Stomach smooth muscle (tissue), 2 donors: ENCODE results near the gene AMBRA1.

Source experiments
- H3K27ac ChIP-seq: one replicate; pipeline ENCODE4 v1.7.0; 2013; ENCODE audit warnings: mild to moderate bottlenecking, low read length, inconsistent platforms
- H3K27me3 ChIP-seq, 2 donors: one replicate each; pipeline ENCODE4 v1.7.0; 2013; ENCODE audit warnings: low read length in 2 of 2; ENCODE audit not compliant: insufficient read depth in 2 of 2, control insufficient read depth in 1 of 2
- H3K36me3 ChIP-seq, 2 donors: one replicate each; pipeline ENCODE4 v1.7.0; 2013; ENCODE audit warnings: low read length in 2 of 2; ENCODE audit not compliant: control insufficient read depth in 2 of 2, insufficient read depth in 2 of 2
- H3K4me1 ChIP-seq: one replicate; pipeline ENCODE4 v1.7.0; 2013; ENCODE audit warnings: low read length; ENCODE audit not compliant: control insufficient read depth, insufficient read depth
- H3K4me3 ChIP-seq, 2 donors: one replicate each; pipeline ENCODE4 v1.7.0; 2013; ENCODE audit warnings: low read length in 2 of 2
- H3K9ac ChIP-seq, 2 donors: one replicate each; pipeline ENCODE4 v1.7.0; 2013; ENCODE audit warnings: low read length in 2 of 2, mild to moderate bottlenecking in 1 of 2
- H3K9me3 ChIP-seq, 2 donors: one replicate each; pipeline ENCODE4 v1.7.0; 2013; ENCODE audit warnings: low read length in 2 of 2; ENCODE audit not compliant: control insufficient read depth in 2 of 2
- donor health status: healthy.
- donor health status: Pancreatic carcinoma.

Gene AMBRA1

GRCh38 chr11:46452918-46453517 lies 140.8 kb downstream of the AMBRA1 start:
- Histone ChIP-seq H3K36me3 (no peaks in the 10 kb centered on the region), H3K27ac (no peak overlapping the region), H3K27me3 (no peaks in the 10 kb centered on the region)

GRCh38 chr11:46451759-46452158 lies 142.1 kb downstream of the AMBRA1 start:
- Histone ChIP-seq H3K4me3 (no peak overlapping the region), H3K9ac (no peak overlapping the region), H3K27me3 (no peaks in the 10 kb centered on the region), H3K36me3 (no peaks in the 10 kb centered on the region), H3K4me1 (peaks cover 1% of the 10 kb centered on the region), H3K27ac (no peak overlapping the region), H3K9me3 (no peaks in the 10 kb centered on the region)

More at GRCh38 chr11:46452918-46453517, 140.8 kb downstream of the AMBRA1 start:
- H3K4me1 ChIP-seq, result no peaks in the 10 kb centered on the region
- no peak overlapping the region for H3K9ac ChIP-seq
- H3K4me3 ChIP-seq, result no peak overlapping the region
- no peaks in the 10 kb centered on the region for H3K9me3 ChIP-seq

- H3K36me3 ChIP-seq, result no peaks in the 10 kb centered on the region
- H3K27ac ChIP-seq, result no peak overlapping the region
- no peak overlapping the region for H3K4me3 ChIP-seq
- H3K9ac ChIP-seq, result no peak overlapping the region
- H3K9me3 ChIP-seq, result no peaks in the 10 kb centered on the region
- H3K27me3 ChIP-seq, result no peaks in the 10 kb centered on the region
- peaks cover 9% of the 10 kb centered on the region for H3K4me1 ChIP-seq
Observed at GRCh38 chr11:46450846-46451477, 142.9 kb downstream of the AMBRA1 start.

GRCh38 chr11:46447544-46447943 lies 146.3 kb downstream of the AMBRA1 start:
- Histone ChIP-seq H3K9ac (no peak overlapping the region), H3K27me3 (no peaks in the 10 kb centered on the region), H3K27ac (no peak overlapping the region), H3K4me1 (peaks cover 14% of the 10 kb centered on the region), H3K4me3 (no peak overlapping the region), H3K9me3 (no peaks in the 10 kb centered on the region), H3K36me3 (peaks cover under 1 to 3% of the 10 kb centered on the region in 2 donors)

- Histone ChIP-seq H3K27me3 (no peaks in the 10 kb centered on the region), H3K9ac (no peak overlapping the region), H3K36me3 (peaks cover 3 to 7% of the 10 kb centered on the region in 2 donors), H3K4me1 (peaks cover 14% of the 10 kb centered on the region), H3K4me3 (peak overlapping the region in 1 of 2 donors; percentile 17), H3K27ac (peak overlapping the region; percentile 3), H3K9me3 (no peaks in the 10 kb centered on the region)
Observed at GRCh38 chr11:46445920-46446771, 147.7 kb downstream of the AMBRA1 start.

DNA sequence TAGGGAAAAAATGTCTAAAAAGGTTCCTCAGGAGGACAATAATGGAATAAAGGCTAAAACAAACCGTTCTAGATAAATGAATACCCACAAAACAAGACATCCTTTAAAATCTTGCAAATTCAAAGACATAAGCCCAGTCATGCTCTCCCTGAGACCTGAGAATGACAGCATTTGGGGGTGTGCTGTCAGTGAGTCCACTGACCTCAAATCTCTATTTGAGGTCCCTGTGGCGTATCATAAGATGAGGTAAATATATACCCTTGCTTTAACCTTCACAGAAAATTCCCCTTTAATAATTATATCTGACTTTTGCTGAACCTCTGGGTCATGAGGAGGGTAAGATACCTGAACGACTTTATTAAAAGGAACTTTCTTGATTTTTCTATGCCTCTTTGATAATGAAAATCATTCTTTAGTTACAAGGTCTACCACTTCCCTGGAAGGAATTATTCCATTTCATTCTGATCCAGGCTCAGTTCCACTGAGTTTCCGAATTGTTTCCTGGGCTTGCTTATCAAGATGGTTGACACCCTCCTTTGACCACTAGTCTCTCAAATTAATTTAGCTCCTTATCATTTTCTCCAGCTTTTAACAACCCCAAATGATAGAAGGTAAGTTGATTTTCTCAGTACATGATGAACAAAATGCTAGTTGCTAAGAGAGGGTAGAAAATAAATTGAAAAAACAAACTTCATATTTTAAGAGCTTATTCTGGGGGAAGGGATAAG lies 148.5 kb downstream of the AMBRA1 start:
- Histone ChIP-seq H3K4me3 (no peak overlapping the region), H3K9me3 (no peaks in the 10 kb centered on the region), H3K9ac (no peak overlapping the region), H3K4me1 (peaks cover 14% of the 10 kb centered on the region), H3K27me3 (no peaks in the 10 kb centered on the region), H3K36me3 (peaks cover 3 to 7% of the 10 kb centered on the region in 2 donors), H3K27ac (peak overlapping the region; percentile 3)

DNA sequence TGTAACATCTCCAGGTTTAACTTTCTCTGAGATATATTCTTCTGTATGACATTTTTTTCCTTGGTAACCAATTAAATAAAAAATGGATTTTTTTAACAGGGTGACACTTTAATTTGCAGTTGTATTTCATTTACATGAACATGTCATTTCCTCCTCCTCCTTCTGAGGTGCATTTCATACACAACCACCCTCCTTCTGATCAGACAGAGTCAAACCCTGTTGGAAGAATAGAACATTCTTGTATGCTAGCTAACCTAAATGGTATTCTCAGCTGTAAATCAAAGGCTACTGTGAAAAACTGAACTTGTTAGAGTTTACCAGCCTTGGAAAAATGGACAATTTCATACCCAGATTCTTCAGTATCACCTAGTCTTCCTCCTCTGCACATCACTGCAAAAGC lies 149.5 kb downstream of the AMBRA1 start:
- Histone ChIP-seq H3K4me3 (no peak overlapping the region), H3K9ac (no peak overlapping the region), H3K27ac (no peak overlapping the region), H3K27me3 (no peaks in the 10 kb centered on the region), H3K4me1 (peaks cover 14% of the 10 kb centered on the region), H3K36me3 (peaks cover 3 to 7% of the 10 kb centered on the region in 2 donors), H3K9me3 (no peaks in the 10 kb centered on the region)

DNA sequence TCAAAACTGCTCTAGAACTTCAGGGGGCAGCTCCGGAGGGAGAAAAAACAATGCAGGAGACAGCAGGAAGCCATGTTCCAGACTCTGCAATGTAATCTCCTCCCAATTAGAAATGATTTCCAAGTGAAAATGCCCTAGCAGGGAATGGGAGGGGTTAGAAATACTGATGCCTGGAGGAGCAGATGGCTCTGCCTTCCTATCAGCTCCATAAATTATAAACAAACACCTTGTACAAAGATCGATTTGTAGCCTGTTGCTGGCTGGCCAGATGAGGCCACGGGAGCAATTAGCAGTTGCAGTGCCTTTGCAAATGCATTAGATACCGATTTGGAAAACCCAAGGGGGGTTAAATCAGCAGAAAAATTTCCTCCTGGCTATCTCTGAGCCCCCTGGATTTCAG lies 155.6 kb downstream of the AMBRA1 start:
- H3K4me1 ChIP-seq, result no peaks in the 10 kb centered on the region
- peaks cover 8 to 17% of the 10 kb centered on the region in 2 donors for H3K36me3 ChIP-seq

GRCh38 chr11:46437122-46437689 lies 156.6 kb downstream of the AMBRA1 start:
- Histone ChIP-seq H3K4me1 (no peaks in the 10 kb centered on the region), H3K4me3 (no peak overlapping the region), H3K36me3 (peaks cover 5 to 16% of the 10 kb centered on the region in 2 donors), H3K27ac (no peak overlapping the region), H3K9ac (no peak overlapping the region), H3K9me3 (no peaks in the 10 kb centered on the region), H3K27me3 (no peaks in the 10 kb centered on the region)

More for the DNA sequence above, 155.6 kb downstream of the AMBRA1 start:
- H3K9me3 ChIP-seq, result no peaks in the 10 kb centered on the region
- H3K9ac ChIP-seq, result no peak overlapping the region
- no peak overlapping the region for H3K27ac ChIP-seq
- no peak overlapping the region for H3K4me3 ChIP-seq
- no peaks in the 10 kb centered on the region for H3K27me3 ChIP-seq

GRCh38 chr11:46436113-46436512 lies 157.7 kb downstream of the AMBRA1 start:
- Histone ChIP-seq H3K9me3 (no peaks in the 10 kb centered on the region), H3K9ac (no peak overlapping the region), H3K27ac (no peak overlapping the region), H3K36me3 (peaks cover 10 to 16% of the 10 kb centered on the region in 2 donors), H3K4me3 (no peak overlapping the region), H3K4me1 (no peaks in the 10 kb centered on the region), H3K27me3 (no peaks in the 10 kb centered on the region)
